Measurements from ENCODE around the gene HRK. TPM values are rescaled to one million over a fixed set of nuclear protein-coding genes. Genes with fewer than 3 reads are reported as not detected.
A peak's percentile ranks its signal among the peaks of the same experiment; 100 is the strongest.

Gene HRK
- not detected in 2 replicates for total RNA-seq

DNA sequence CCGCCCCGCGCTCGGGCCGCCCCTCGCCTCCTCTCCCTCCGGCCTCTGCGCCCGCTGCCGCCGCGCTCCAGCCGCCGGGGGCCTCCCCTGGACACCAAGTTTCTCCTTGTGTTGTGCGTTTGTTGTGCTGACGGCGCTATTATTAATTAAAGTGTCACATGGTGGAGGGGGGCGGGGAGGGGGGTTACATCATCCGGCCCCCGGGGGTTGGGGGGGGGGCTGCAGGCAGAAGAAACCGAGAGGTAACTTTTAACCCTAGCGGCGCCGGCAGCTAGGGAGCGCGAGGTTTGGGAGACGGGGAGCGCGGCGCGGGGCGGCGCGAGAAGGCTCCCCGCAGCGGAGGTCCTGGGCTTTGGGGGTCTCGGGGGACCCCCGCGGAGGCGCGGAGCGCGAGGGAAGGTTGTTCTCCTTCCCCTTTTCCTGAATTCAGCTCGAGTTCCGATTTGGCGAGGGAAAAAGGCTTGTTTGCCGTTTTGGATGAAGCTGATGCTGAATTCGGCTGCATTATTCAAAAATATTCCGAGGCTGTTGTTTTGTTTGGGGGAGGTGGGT lies at the start of gene HRK:
TSS of gene HRK (minus strand) at position 117 of the 552 bp plus-strand sequence. CDS start 134 bp downstream, outside the sequence.
- peaks cover 20% of the 10 kb centered on the region for H3K27me3 ChIP-seq (ENCODE audit: control insufficient read depth, insufficient read depth, low read length)
- TF ChIP-seq, protein P1, sequence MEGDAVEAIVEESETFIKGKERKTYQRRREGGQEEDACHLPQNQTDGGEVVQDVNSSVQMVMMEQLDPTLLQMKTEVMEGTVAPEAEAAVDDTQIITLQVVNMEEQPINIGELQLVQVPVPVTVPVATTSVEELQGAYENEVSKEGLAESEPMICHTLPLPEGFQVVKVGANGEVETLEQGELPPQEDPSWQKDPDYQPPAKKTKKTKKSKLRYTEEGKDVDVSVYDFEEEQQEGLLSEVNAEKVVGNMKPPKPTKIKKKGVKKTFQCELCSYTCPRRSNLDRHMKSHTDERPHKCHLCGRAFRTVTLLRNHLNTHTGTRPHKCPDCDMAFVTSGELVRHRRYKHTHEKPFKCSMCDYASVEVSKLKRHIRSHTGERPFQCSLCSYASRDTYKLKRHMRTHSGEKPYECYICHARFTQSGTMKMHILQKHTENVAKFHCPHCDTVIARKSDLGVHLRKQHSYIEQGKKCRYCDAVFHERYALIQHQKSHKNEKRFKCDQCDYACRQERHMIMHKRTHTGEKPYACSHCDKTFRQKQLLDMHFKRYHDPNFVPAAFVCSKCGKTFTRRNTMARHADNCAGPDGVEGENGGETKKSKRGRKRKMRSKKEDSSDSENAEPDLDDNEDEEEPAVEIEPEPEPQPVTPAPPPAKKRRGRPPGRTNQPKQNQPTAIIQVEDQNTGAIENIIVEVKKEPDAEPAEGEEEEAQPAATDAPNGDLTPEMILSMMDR (IDR thresholded peaks at IDR 0.05; ENCODE audit: insufficient read depth, low read length, severe bottlenecking), result no peak
- H3K4me3 ChIP-seq (ENCODE audit: low read depth, low read length), result peak within 1 kb of the TSS; percentile 6
- no peaks in the 10 kb centered on the region for H3K36me3 ChIP-seq (ENCODE audit: control insufficient read depth, insufficient read depth, low read length)
- no peak for FAIRE-seq
- DNase-seq (ENCODE audit: low read depth), result no peak

- Histone ChIP-seq H3K4me3 (ENCODE audit: low read depth, low read length) (no peak overlapping the region), H3K36me3 (ENCODE audit: control insufficient read depth, insufficient read depth, low read length) (peaks cover 4% of the 10 kb centered on the region), H3K27me3 (ENCODE audit: control insufficient read depth, insufficient read depth, low read length) (no peaks in the 10 kb centered on the region)
- DNase-seq (ENCODE audit: low read depth) (no peak), FAIRE-seq (no peak)
- TF ChIP-seq, protein P1 (IDR thresholded peaks at IDR 0.05; ENCODE audit: insufficient read depth, low read length, severe bottlenecking), result no peak
These were observed 48.6 kb upstream of the HRK start for GRCh38 chr12:116929885-116930284.

GRCh38 chr12:116928504-116928903 lies 47.3 kb upstream of the HRK start:
- FAIRE-seq (no peak), DNase-seq (ENCODE audit: low read depth) (no peak)
- peaks cover 4% of the 10 kb centered on the region for H3K36me3 ChIP-seq (ENCODE audit: control insufficient read depth, insufficient read depth, low read length)
- H3K27me3 ChIP-seq (ENCODE audit: control insufficient read depth, insufficient read depth, low read length), result no peaks in the 10 kb centered on the region
- TF ChIP-seq, protein P1 (IDR thresholded peaks at IDR 0.05; ENCODE audit: insufficient read depth, low read length, severe bottlenecking), result no peak
- no peak overlapping the region for H3K4me3 ChIP-seq (ENCODE audit: low read depth, low read length)

DNA sequence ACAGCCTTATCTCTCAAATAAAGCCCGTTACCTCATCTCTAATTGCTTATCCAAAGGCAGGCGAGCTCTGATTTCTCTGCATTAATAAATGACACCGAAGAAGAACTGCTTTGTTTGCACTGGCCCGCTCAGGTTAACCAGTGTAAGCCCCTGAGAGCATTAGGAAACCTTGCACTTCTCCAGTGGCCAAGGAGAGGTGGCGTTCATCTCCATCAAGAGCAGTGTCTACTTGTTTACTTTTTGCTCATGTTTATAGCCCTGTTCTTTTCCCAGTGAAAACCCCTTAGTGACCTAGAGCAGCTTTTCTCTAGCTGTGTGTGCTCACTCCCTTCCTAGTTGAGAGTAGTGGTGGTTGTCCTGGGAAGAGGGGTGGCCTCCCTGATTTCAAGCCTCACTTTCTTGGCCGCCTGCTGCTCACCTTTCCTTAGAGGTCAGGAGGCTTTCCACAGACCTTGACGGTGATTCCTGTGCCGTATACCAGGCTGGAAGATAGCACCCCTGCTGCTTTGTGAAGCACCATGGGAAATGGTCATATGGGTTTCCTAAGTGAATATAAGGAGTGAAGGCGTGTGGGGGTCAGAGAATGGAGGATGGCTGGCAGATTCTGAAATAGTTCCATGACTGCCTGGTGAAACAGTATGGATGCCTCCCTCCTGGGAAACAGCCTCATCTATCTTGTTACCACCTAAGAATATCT lies 46.2 kb upstream of the HRK start:
- FAIRE-seq, result no peak
- Histone ChIP-seq H3K4me3 (ENCODE audit: low read depth, low read length) (no peak overlapping the region), H3K36me3 (ENCODE audit: control insufficient read depth, insufficient read depth, low read length) (peaks cover 4% of the 10 kb centered on the region), H3K27me3 (ENCODE audit: control insufficient read depth, insufficient read depth, low read length) (no peaks in the 10 kb centered on the region)
- TF ChIP-seq, protein P1 (IDR thresholded peaks at IDR 0.05; ENCODE audit: insufficient read depth, low read length, severe bottlenecking), result no peak
- no peak for DNase-seq (ENCODE audit: low read depth)

DNA sequence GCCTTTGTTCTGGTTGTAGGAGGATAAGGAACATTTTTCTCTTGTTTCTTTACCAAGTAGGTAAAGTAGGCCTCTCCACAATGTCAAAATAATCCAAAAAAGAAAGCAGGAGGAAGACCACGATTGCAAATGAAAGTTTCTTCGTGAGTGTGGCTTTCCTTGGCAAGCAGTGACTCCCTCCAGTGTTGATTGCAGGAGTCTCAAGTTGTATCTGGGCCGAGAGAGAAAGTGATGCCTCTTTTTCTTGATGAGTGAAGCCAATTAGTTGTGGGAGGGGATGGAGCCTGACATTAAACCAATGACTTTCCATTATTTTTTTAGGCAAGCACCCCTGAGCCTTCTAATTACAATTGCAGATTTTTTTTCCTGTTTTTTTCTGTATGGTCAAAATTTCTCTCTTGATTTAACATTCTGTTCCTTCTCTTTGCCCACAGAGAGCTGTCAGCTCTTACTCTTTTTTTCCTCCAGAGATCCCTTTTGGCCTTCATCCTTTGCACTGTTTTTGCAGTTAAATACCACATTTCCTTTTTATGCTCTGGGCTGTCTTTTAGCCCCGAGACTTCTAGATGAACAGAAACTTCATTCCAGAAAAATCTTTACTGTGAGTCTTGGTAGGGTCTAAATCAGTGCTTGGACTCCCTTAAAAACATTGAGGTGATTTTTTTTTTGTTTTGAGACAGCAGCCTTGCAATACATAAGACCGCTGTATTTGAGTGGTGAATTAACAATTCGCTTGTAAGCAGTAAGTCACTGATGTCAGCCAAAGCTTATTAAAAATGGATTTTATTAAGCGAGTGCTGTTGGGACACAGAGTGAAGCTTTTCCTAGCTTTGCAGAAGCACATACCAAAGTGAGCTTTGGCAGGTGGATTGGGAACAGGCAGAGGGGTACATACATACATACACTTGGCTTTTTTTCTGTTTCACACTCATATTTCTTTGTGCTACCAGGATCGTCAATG lies 45.3 kb upstream of the HRK start:
- TF ChIP-seq, protein P1 (IDR thresholded peaks at IDR 0.05; ENCODE audit: insufficient read depth, low read length, severe bottlenecking), result no peak
- Histone ChIP-seq H3K4me3 (ENCODE audit: low read depth, low read length) (no peak overlapping the region), H3K27me3 (ENCODE audit: control insufficient read depth, insufficient read depth, low read length) (no peaks in the 10 kb centered on the region), H3K36me3 (ENCODE audit: control insufficient read depth, insufficient read depth, low read length) (peaks cover 3% of the 10 kb centered on the region)
- DNase-seq (ENCODE audit: low read depth) (no peak), FAIRE-seq (no peak)

All from bronchial epithelial cell (primary cell).